Hypothalamus (tissue), 51 donors: ENCODE results near the gene HTR3E.
A peak's percentile ranks its signal among the peaks of the same experiment; 100 is the strongest.
"Not testable (repeated sequence)": the region's sequence is repeated elsewhere in the genome, so short reads cannot be mapped to it uniquely, and the experiment has no call there.

ENCODE experiments used
- DNase-seq, 51 donors: peaks; one replicate each; lab custom pipeline; 2025; lab: John Stamatoyannopoulos, UW

HTR3E gene

DNA sequence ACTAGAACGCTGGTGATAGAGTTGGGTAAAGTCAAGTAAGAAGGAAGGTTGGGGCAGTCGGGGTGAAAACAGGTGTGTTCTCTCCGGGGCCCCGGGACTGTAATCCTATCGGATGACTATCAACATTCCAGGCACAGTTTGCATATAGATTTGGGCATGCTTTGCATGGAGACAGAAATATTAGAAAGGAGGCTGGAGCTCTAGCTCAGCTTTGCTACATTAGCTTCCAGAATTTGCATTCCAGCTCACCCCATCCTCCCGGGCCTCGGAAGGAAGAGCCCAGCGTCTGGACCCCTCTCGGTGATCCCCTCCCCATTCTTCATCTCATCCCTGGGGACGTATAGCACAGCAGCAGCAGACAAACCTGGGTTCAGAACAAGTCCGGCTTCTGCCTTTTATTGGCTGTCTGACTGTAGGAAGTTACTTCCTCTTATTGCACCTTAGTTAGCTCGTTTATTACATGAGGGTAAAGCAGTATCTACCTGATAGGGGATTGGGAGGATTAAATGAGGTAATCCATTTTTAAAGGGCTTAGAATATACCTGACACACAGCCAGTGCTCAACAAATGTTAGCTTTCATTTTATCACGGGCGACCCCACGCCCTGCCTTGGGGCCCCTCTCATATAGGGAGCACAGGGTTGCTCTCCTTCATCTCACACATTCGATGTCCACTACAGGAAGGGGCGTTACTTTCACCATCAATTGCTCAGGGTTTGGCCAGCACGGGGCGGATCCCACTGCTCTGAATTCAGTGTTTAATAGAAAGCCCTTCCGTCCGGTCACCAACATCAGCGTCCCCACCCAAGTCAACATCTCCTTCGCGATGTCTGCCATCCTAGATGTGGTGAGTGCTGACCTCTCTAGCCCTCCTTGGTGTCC, 3.2 kb downstream of the HTR3E start:
- DNase-seq: no peak

DNA sequence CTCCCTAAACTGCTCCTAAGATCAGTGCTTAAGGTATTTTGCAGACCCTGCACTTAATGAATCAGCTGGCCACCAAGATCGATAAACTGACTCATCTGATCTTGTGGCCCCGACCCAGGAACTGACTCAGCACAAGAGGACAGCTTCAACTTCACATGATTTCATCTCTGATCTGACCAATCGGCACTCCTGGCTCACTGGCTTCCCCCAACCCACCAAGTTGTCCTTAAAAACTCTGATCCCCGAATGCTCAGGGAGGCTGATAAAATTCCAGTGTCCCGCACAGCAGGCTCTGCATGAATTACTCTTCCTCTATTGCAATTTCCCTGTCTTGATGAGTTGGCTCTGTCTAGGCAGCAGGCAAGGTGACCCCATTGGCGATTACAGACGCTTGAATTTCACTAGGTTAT, 13.5 kb downstream of the HTR3E start:
- DNase-seq: no peak

DNA sequence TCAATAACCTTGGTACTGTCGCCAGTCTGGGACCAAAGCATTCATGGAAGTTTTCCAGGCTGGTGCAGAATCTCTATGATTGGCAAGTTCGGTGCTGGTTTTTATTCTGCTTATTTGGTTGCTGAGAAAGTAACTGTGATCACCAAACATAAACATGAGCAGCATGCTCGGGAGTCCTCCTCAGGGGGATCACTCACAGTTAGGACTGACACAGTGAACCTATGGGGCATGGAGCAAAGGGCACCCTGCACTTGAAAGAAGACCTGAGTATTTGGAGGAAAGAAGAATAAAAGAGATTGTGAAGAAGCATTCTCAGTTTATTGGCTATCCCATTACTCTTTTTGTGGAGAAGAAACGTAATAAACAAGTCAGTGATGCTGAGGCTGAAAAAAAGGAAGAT, 19.2 kb downstream of the HTR3E start:
- DNase-seq: no peak

DNA sequence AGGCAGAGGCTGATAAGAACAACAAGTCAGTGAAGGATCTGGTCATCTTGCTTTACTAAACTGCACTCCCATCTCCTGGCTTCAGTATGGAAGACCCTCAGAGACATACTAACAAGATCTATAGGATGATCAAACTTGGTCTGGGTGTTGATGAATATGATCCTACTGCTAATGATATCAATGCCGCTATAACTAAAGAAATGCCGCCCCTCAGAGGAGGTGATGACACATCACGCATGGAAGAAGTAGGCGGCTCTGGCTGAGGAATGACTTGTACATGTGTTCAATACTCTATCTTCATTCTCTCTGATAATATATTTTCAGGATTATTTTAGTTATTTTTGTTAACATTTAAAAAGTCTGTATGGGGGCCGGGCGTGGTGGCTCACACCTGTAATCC, 20.8 kb downstream of the HTR3E start:
- no peak for DNase-seq

DNA sequence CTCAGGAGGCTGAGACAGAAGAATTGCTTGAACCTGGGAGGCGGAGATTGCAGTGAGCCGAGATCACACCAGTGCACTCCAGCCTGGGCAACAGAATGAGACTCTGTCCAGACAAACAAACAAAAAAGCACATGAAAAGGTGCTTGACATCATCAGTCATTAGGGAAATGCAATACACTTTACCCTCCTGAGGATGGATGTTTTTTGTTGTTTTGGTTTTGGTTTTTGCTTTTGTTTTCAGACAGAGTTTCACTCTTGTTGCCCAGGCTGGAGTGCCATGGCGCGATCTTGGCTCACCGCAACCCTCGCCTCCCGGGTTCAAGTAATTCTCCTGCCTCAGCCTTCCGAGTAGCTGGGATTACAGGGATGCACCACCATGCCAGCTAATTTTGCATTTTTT, 24.2 kb downstream of the HTR3E start:
- not testable (repeated sequence) for DNase-seq

DNA sequence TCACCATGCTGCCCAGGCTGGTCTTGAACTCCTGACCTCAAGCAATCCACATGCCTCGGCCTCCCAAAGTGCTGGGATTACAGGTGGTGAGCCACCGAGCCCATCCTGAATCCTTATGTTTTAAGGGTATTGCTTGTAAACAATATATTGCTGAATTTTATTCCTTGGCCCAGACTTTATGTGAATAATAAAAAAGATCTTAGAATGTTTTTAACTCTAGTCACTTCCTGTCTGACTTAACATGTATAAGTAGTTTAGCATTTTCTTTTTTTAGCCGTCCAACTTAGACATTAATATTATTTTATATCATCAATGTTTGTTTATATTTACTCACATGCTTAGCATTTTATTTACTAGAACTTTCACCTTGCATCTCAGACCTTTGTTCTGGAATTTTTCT, 29.1 kb downstream of the HTR3E start:
- no peak for DNase-seq

- DNase-seq: no peak
Observed at GRCh38 chr3:184129012-184129411, 32.1 kb downstream of the HTR3E start.

- no peak for DNase-seq
Observed at GRCh38 chr3:184132945-184133344, 36.1 kb downstream of the HTR3E start.

- peak; percentile 30 to 88 (median 74) for DNase-seq
Observed at GRCh38 chr3:184133840-184134745, 37.2 kb downstream of the HTR3E start.

GRCh38 chr3:184134746-184135148, 37.9 kb downstream of the HTR3E start:
- peak in 4 of 51 donors; percentile 71 to 86 (median 76) for DNase-seq

- peak; percentile 60 to 96 (median 89) for DNase-seq
Observed at GRCh38 chr3:184135149-184135910, 38.5 kb downstream of the HTR3E start, which contains the start of gene EIF2B5. EIF2B5 (plus strand) TSS chr3:184135358; CDS start chr3:184135386, 28 bp downstream.

GRCh38 chr3:184135911-184136260, 39.0 kb downstream of the HTR3E start:
- DNase-seq: no peak

DNA sequence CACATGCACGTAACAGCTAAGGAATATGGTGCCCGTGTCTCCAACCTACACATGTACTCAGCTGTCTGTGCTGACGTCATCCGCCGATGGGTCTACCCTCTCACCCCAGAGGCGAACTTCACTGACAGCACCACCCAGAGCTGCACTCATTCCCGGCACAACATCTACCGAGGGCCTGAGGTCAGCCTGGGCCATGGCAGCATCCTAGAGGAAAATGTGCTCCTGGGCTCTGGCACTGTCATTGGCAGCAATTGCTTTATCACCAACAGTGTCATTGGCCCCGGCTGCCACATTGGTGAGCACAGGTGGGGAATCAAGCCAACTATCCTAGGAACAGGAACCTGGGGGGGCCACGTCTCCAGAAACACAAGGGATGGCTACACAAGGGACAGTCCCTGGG, 43.6 kb downstream of the HTR3E start:
- DNase-seq: no peak

DNA sequence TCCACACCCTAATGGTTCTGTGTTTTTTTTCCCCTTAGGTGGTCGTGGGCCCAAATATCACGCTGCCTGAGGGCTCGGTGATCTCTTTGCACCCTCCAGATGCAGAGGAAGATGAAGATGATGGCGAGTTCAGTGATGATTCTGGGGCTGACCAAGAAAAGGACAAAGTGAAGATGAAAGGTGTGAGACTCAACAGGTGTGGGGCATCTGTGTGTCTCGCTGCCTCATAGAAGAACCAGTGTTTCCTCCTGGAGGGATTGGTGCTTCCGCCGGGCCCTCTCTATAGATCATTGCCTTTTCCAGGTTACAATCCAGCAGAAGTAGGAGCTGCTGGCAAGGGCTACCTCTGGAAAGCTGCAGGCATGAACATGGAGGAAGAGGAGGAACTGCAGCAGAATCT, 45.3 kb downstream of the HTR3E start:
- no peak for DNase-seq

DNA sequence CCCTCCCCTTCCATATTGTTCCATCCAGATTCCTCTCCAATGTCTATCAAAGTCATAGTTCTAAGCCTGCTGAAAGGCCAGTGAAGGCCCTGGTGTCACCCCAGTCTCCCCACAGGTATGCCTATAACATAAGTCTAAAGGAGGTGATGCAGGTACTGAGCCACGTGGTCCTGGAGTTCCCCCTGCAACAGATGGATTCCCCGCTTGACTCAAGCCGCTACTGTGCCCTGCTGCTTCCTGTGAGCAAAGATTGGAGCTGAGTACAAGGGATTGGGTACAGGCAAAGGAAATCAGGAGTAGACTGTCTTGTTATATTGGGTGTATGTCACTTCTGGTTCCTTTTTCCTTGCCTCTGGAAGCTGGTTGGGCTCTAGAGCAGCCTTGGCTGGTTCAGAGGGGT, 46.5 kb downstream of the HTR3E start:
- DNase-seq: no peak

GRCh38 chr3:184144505-184144904, 47.6 kb downstream of the HTR3E start:
- no peak for DNase-seq

- peak in 9 of 51 donors; percentile 3 to 42 (median 13) for DNase-seq
Observed at GRCh38 chr3:184145111-184145524, 48.3 kb downstream of the HTR3E start.

- DNase-seq: no peak
Observed at GRCh38 chr3:184145751-184146270, 48.9 kb downstream of the HTR3E start.

DNA sequence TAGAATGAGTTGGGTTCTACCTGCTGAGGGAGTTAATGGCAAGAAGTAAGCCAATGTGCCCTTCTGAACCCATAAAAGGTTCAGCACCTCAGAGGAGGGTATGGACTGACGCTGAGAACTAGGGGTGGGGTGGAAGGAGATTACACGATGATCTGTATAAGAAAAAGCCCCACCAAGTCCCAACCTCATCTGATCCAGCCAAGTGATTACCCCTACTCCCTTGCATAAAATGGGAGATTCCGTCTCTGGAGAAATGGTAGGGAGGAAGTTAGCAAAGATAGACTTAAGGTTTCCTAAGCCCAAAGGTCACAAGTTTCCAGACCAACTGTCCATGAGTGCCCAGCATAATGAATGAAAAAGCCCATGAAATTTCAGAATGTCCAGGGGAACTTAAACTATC, 51.2 kb downstream of the HTR3E start:
- no peak for DNase-seq

- no peak for DNase-seq
Observed at GRCh38 chr3:184149123-184149522, 52.3 kb downstream of the HTR3E start.
